Activated CD8-positive, alpha-beta T cell treated with anti-CD3 and anti-CD28 coated beads, Interleukin-2, amount 10 ng/mL, durations not matched to agents 7 days and 5 days (primary cell): Measurements from ENCODE around the gene MARS2. TPM values are rescaled to one million over a fixed set of nuclear protein-coding genes. Genes with fewer than 3 reads are reported as not detected.
"Not testable (repeated sequence)": the region's sequence is repeated elsewhere in the genome, so short reads cannot be mapped to it uniquely, and the experiment has no call there.

Experiments
- ATAC-seq: fragments of 150-1000 bp; cut with Tn5 transposase; one replicate; pipeline ENCODE4 v1.10.0; 2021; ENCODE audit warnings: moderate library complexity
- CTCF ChIA-PET: fragments of 350-600 bp; sonication (Branson Sonifier 250); formaldehyde crosslinking; loops from one replicate; lab custom pipeline; 2021; ENCODE audit warnings: antibody characterized with exemption; lab: Charles Lee
- POLR2A ChIA-PET: fragments of 350-600 bp; sonication (Branson Sonifier 250); formaldehyde crosslinking; loops from one replicate; lab custom pipeline; 2021; ENCODE audit warnings: antibody characterized with exemption; lab: Charles Lee
- DNase-seq: peaks from one replicate; pipeline ENCODE4 v3.0.0-alpha.2; 2020
- H3K27ac Mint-ChIP-seq: one replicate; pipeline ENCODE4 v1.8.0; 2021; ENCODE audit warnings: mild to moderate bottlenecking, mixed read lengths
- H3K27me3 Mint-ChIP-seq: one replicate; pipeline ENCODE4 v1.8.0; 2021; ENCODE audit warnings: low read depth, mixed read lengths
- H3K36me3 Mint-ChIP-seq: one replicate; pipeline ENCODE4 v1.8.0; 2021; ENCODE audit warnings: low read depth, mixed read lengths
- H3K4me1 Mint-ChIP-seq: one replicate; pipeline ENCODE4 v1.8.0; 2021; ENCODE audit warnings: low read depth, mixed read lengths
- H3K4me3 Mint-ChIP-seq: one replicate; pipeline ENCODE4 v1.8.0; 2021; ENCODE audit warnings: mild to moderate bottlenecking, mixed read lengths
- H3K9me3 Mint-ChIP-seq: one replicate; pipeline ENCODE4 v1.8.0; 2022; ENCODE audit warnings: mixed read lengths; ENCODE audit not compliant: insufficient read depth
- total RNA-seq, 2 experiments: library from RNA; stranded (reverse); gene quantifications; one replicate each; pipeline ENCODE4 v1.2.3, GENCODE V29; 2021

MARS2 gene
- total RNA-seq, 2 experiments from 2014 or later: 15.0 to 15.6 TPM

- ATAC-seq: no peak
- H3K27ac Mint-ChIP-seq: peak overlapping the region; percentile 64
- POLR2A ChIA-PET: interaction anchor here (1.2 to 2.8 kb wide), 3 partner anchors 72 to 273 kb away, joined by 4 to 10 read pairs (median 4); partner anchors contain the start of genes HSPD1, HSPE1 and SF3B1
- H3K4me3 Mint-ChIP-seq: peak overlapping the region; percentile 89
- DNase-seq: no peak
- no peaks in the 10 kb centered on the region for H3K9me3 Mint-ChIP-seq
- no peaks in the 10 kb centered on the region for H3K27me3 Mint-ChIP-seq
- CTCF ChIA-PET: interaction anchor here (0.7 to 3.1 kb wide), 10 partner anchors 9 to 589 kb away, joined by 3 to 24 read pairs (median 6); no protein-coding TSS in a partner anchor
- peaks cover 36% of the 10 kb centered on the region for H3K36me3 Mint-ChIP-seq
- H3K4me1 Mint-ChIP-seq: peaks cover 44% of the 10 kb centered on the region
Observed at GRCh38 chr2:197707316-197708213, 2.4 kb downstream of the MARS2 start.

- Mint-ChIP-seq H3K4me1 (peaks cover 50% of the 10 kb centered on the region), H3K27ac (no peak overlapping the region), H3K36me3 (peaks cover 43% of the 10 kb centered on the region), H3K9me3 (no peaks in the 10 kb centered on the region), H3K27me3 (no peaks in the 10 kb centered on the region), H3K4me3 (peak overlapping the region; percentile 36)
- ATAC-seq (no peak), DNase-seq (no peak)
- ChIA-PET CTCF (interaction anchor here (0.7 kb wide), 1 partner anchor 70 kb away, joined by 4 read pairs; no protein-coding TSS in a partner anchor), POLR2A (no interaction called here)
Observed at GRCh38 chr2:197708331-197708730, 3.2 kb downstream of the MARS2 start.

GRCh38 chr2:197709140-197709539 lies 4.0 kb downstream of the MARS2 start:
- POLR2A ChIA-PET, CTCF ChIA-PET, H3K9me3 Mint-ChIP-seq, H3K4me3 Mint-ChIP-seq, H3K27ac Mint-ChIP-seq, H3K27me3 Mint-ChIP-seq, ATAC-seq, DNase-seq: not testable (repeated sequence)
- Mint-ChIP-seq H3K4me1 (peaks cover 47% of the 10 kb centered on the region), H3K36me3 (peaks cover 47% of the 10 kb centered on the region)

- Mint-ChIP-seq H3K4me3 (no peak overlapping the region), H3K27ac (no peak overlapping the region)
Observed at GRCh38 chr2:197710424-197711042, 5.4 kb downstream of the MARS2 start.

GRCh38 chr2:197711578-197711977 lies 6.4 kb downstream of the MARS2 start:
- DNase-seq (no peak), ATAC-seq (no peak)
- no peaks in the 10 kb centered on the region for H3K9me3 Mint-ChIP-seq
- H3K4me3 Mint-ChIP-seq: no peak overlapping the region
- no peak overlapping the region for H3K27ac Mint-ChIP-seq
- ChIA-PET CTCF (interaction anchor here (0.9 to 1.1 kb wide), 3 partner anchors 67 to 416 kb away, joined by 3 to 4 read pairs (median 3); no protein-coding TSS in a partner anchor), POLR2A (no interaction called here)
- no peaks in the 10 kb centered on the region for H3K27me3 Mint-ChIP-seq
- H3K4me1 Mint-ChIP-seq: peaks cover 40% of the 10 kb centered on the region
- H3K36me3 Mint-ChIP-seq: peaks cover 45% of the 10 kb centered on the region

More at GRCh38 chr2:197710424-197711042, 5.4 kb downstream of the MARS2 start:
- ChIA-PET CTCF (no interaction called here), POLR2A (no interaction called here)
- Mint-ChIP-seq H3K4me1 (peaks cover 42% of the 10 kb centered on the region), H3K9me3 (no peaks in the 10 kb centered on the region), H3K27me3 (no peaks in the 10 kb centered on the region), H3K36me3 (peaks cover 48% of the 10 kb centered on the region)
- DNase-seq (peak; percentile 41), ATAC-seq (no peak)

- peaks cover 29% of the 10 kb centered on the region for H3K4me1 Mint-ChIP-seq
- no peaks in the 10 kb centered on the region for H3K27me3 Mint-ChIP-seq
- no peak overlapping the region for H3K27ac Mint-ChIP-seq
- POLR2A ChIA-PET: no interaction called here
- CTCF ChIA-PET: interaction anchor here (0.6 to 0.9 kb wide), 2 partner anchors 91 to 111 kb away, joined by 3 read pairs; partner anchors contain the start of gene PLCL1
- peaks cover 39% of the 10 kb centered on the region for H3K36me3 Mint-ChIP-seq
- no peak overlapping the region for H3K4me3 Mint-ChIP-seq
- ATAC-seq: no peak
- no peaks in the 10 kb centered on the region for H3K9me3 Mint-ChIP-seq
- DNase-seq: no peak
Observed at GRCh38 chr2:197713271-197713670, 8.1 kb downstream of the MARS2 start.

- Mint-ChIP-seq H3K27me3 (no peaks in the 10 kb centered on the region), H3K36me3 (peaks cover 11% of the 10 kb centered on the region), H3K4me1 (peaks cover 5% of the 10 kb centered on the region), H3K27ac (no peak overlapping the region), H3K9me3 (no peaks in the 10 kb centered on the region), H3K4me3 (no peak overlapping the region)
- ATAC-seq (no peak), DNase-seq (no peak)
- ChIA-PET POLR2A (no interaction called here), CTCF (interaction anchor here (3.7 kb wide), 1 partner anchor 12 kb away, joined by 24 read pairs; the partner anchor contains the start of gene MARS2)
Observed at GRCh38 chr2:197717863-197718262, 12.7 kb downstream of the MARS2 start.

- POLR2A ChIA-PET: no interaction called here
Observed at GRCh38 chr2:197727011-197727410, 21.8 kb downstream of the MARS2 start.

GRCh38 chr2:197728555-197729544 lies 23.7 kb downstream of the MARS2 start:
- DNase-seq, H3K4me3 Mint-ChIP-seq, H3K27me3 Mint-ChIP-seq, POLR2A ChIA-PET, H3K4me1 Mint-ChIP-seq, H3K36me3 Mint-ChIP-seq, H3K27ac Mint-ChIP-seq, H3K9me3 Mint-ChIP-seq, ATAC-seq: not testable (repeated sequence)
- CTCF ChIA-PET: interaction anchor here (1.4 kb wide), 1 partner anchor 51 kb away, joined by 4 read pairs; no protein-coding TSS in a partner anchor

More at GRCh38 chr2:197727011-197727410, 21.8 kb downstream of the MARS2 start:
- no peaks in the 10 kb centered on the region for H3K9me3 Mint-ChIP-seq
- H3K27ac Mint-ChIP-seq: no peak overlapping the region
- H3K4me1 Mint-ChIP-seq: no peaks in the 10 kb centered on the region
- DNase-seq: no peak
- H3K36me3 Mint-ChIP-seq: no peaks in the 10 kb centered on the region
- CTCF ChIA-PET: no interaction called here
- no peak for ATAC-seq
- no peak overlapping the region for H3K4me3 Mint-ChIP-seq
- H3K27me3 Mint-ChIP-seq: no peaks in the 10 kb centered on the region

- peaks cover 5% of the 10 kb centered on the region for H3K27me3 Mint-ChIP-seq
- CTCF ChIA-PET: no interaction called here
- DNase-seq (no peak), ATAC-seq (no peak)
- no peak overlapping the region for H3K27ac Mint-ChIP-seq
- H3K4me1 Mint-ChIP-seq: no peaks in the 10 kb centered on the region
- no peak overlapping the region for H3K4me3 Mint-ChIP-seq
- POLR2A ChIA-PET: no interaction called here
- H3K36me3 Mint-ChIP-seq: no peaks in the 10 kb centered on the region
- H3K9me3 Mint-ChIP-seq: no peaks in the 10 kb centered on the region
Observed at GRCh38 chr2:197740200-197740599, 35.0 kb downstream of the MARS2 start.
